ENCODE data around the gene SLC35E3. TPM values are rescaled to one million over a fixed set of nuclear protein-coding genes. Genes with fewer than 3 reads are reported as not detected.

The SLC35E3 gene
- total RNA-seq, 5 donors from 2014 or later (not counting 1 experiment from before 2014, with no cell fraction given): 6.4 to 10.8 (median 9.7) TPM

DNA sequence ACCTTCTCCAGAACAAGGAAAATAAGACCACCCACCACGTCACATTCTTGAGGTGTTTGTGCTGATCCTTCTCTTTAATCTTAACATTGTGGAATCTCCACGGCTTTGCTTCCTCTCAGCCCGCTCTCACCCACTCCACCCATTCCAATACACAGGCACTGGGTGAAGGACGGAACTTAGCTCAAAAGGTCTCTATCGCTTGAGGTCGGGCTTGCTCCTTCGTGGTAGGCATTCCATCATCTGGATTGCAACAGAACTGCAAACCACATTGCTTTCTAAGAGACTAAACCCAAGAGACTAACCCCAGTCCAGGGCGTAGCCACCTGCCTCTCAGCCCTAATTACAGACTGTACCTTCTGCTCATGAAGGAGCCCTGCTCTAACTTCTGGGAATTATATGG lies 38.0 kb downstream of the SLC35E3 start:
- Mint-ChIP-seq H3K36me3 (peaks cover 19% of the 10 kb centered on the region), H3K4me3 (no peak overlapping the region), H3K27ac (no peak overlapping the region), H3K4me1 (no peaks in the 10 kb centered on the region), H3K9me3 (no peaks in the 10 kb centered on the region), H3K27me3 (no peaks in the 10 kb centered on the region)
- no peaks in the 10 kb centered on the region for H3K9me3 ChIP-seq
- ATAC-seq (replicated peaks in 1 of 4) (no peak), DNase-seq (peak in 1 of 35 experiments; percentile 12)
- no peaks in the 10 kb centered on the region for H3K27me3 ChIP-seq (replicated peaks in 1 of 2; ENCODE audit: control insufficient read depth in 2 of 2, extremely low read depth in 1 of 2, insufficient read depth in 2 of 2, low read length in 1 of 2)
- WGBS (ENCODE audit: insufficient coverage): 96% methylated on average over 7 of the region's 8 CpGs
- H3K27ac ChIP-seq (ENCODE audit: low read length): no peak overlapping the region
- ChIA-PET CTCF (no interaction called here), POLR2A (no interaction called here)
- no peak overlapping the region for H3K4me3 ChIP-seq (ENCODE audit: control insufficient read depth in 1 of 2, extremely low read depth in 1 of 2, low read length in 1 of 2)
- H3K36me3 ChIP-seq (ENCODE audit: control insufficient read depth in 2 of 2, extremely low read depth in 1 of 2, insufficient read depth in 1 of 2, low read length in 1 of 2): no peaks in the 10 kb centered on the region
- no peaks in the 10 kb centered on the region for H3K4me1 ChIP-seq (ENCODE audit: control insufficient read depth in 1 of 2, extremely low read depth in 1 of 2, insufficient read depth in 2 of 2, low read length in 2 of 2)

DNA sequence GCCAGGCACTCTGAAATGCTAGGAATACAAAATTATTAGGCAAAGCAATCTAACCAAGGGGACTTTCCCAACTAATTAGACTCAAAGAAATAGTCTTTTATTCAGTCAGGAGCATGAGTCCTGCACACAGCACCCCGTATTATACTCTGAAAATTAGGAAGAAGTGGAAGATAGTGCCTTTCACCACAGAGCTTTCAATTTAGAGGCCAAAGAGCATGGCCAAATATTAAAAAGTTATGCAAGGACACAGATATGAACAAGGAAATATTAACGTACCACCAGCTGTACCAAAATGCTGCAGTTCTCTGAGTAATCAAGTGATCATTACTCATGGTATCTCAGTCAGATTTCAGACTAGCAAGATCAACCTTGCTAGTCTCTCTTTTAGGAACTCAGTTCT lies 39.4 kb downstream of the SLC35E3 start:
- ChIA-PET CTCF (interaction anchor here in 1 of 2 donors (0.9 kb wide), 1 partner anchor 432 kb away, joined by 3 read pairs; no protein-coding TSS in a partner anchor), POLR2A (no interaction called here)
- Mint-ChIP-seq H3K36me3 (peaks cover 16% of the 10 kb centered on the region), H3K27ac (no peak overlapping the region), H3K4me1 (no peaks in the 10 kb centered on the region), H3K27me3 (no peaks in the 10 kb centered on the region), H3K4me3 (no peak overlapping the region), H3K9me3 (no peaks in the 10 kb centered on the region)
- Histone ChIP-seq H3K9me3 (no peaks in the 10 kb centered on the region), H3K36me3 (ENCODE audit: control insufficient read depth in 2 of 2, extremely low read depth in 1 of 2, insufficient read depth in 1 of 2, low read length in 1 of 2) (no peaks in the 10 kb centered on the region), H3K27me3 (replicated peaks in 1 of 2; ENCODE audit: control insufficient read depth in 2 of 2, extremely low read depth in 1 of 2, insufficient read depth in 2 of 2, low read length in 1 of 2) (no peaks in the 10 kb centered on the region), H3K4me1 (ENCODE audit: control insufficient read depth in 1 of 2, extremely low read depth in 1 of 2, insufficient read depth in 2 of 2, low read length in 2 of 2) (no peaks in the 10 kb centered on the region), H3K4me3 (ENCODE audit: control insufficient read depth in 1 of 2, extremely low read depth in 1 of 2, low read length in 1 of 2) (no peak overlapping the region), H3K27ac (ENCODE audit: low read length) (no peak overlapping the region)
- ATAC-seq (replicated peaks in 1 of 4) (no peak), DNase-seq (no peak)
- 100% methylated on average over 1 of the region's 2 CpGs for WGBS (ENCODE audit: insufficient coverage)

DNA sequence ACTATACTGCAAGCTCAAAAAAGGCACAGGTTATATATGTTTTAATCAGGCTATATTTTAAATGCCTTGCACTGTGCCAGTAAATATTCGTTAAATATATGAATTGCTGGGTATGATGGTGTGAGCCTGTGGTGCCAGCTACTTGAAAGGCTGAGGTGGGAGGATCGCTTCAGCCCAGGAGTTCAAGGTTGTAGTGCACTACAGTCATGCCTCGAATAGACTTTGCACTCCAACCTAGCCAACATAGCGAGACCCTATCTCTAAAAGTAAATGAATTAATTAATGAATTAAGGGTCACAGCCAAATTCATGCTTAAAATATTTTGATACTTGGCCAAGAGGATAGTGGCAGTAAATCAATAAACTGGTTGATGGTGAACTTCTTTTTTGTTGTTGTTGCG lies 39.8 kb downstream of the SLC35E3 start:
- ChIA-PET CTCF (interaction anchor here in 1 of 2 donors (0.9 kb wide), 1 partner anchor 433 kb away, joined by 3 read pairs; no protein-coding TSS in a partner anchor), POLR2A (no interaction called here)
- H3K9me3 ChIP-seq: no peaks in the 10 kb centered on the region
- no peaks in the 10 kb centered on the region for H3K27me3 ChIP-seq (replicated peaks in 1 of 2; ENCODE audit: control insufficient read depth in 2 of 2, extremely low read depth in 1 of 2, insufficient read depth in 2 of 2, low read length in 1 of 2)
- Mint-ChIP-seq H3K4me1 (no peaks in the 10 kb centered on the region), H3K27ac (no peak overlapping the region), H3K9me3 (no peaks in the 10 kb centered on the region), H3K36me3 (peaks cover 15% of the 10 kb centered on the region), H3K4me3 (no peak overlapping the region), H3K27me3 (no peaks in the 10 kb centered on the region)
- H3K36me3 ChIP-seq (ENCODE audit: control insufficient read depth in 2 of 2, extremely low read depth in 1 of 2, insufficient read depth in 1 of 2, low read length in 1 of 2): no peaks in the 10 kb centered on the region
- H3K4me3 ChIP-seq (ENCODE audit: control insufficient read depth in 1 of 2, extremely low read depth in 1 of 2, low read length in 1 of 2): no peak overlapping the region
- no peak overlapping the region for H3K27ac ChIP-seq (ENCODE audit: low read length)
- no CpG with 5 or more reads among the region's 5 CpGs for WGBS (ENCODE audit: insufficient coverage)
- no peaks in the 10 kb centered on the region for H3K4me1 ChIP-seq (ENCODE audit: control insufficient read depth in 1 of 2, extremely low read depth in 1 of 2, insufficient read depth in 2 of 2, low read length in 2 of 2)
- ATAC-seq (replicated peaks in 1 of 4) (no peak), DNase-seq (no peak)

DNA sequence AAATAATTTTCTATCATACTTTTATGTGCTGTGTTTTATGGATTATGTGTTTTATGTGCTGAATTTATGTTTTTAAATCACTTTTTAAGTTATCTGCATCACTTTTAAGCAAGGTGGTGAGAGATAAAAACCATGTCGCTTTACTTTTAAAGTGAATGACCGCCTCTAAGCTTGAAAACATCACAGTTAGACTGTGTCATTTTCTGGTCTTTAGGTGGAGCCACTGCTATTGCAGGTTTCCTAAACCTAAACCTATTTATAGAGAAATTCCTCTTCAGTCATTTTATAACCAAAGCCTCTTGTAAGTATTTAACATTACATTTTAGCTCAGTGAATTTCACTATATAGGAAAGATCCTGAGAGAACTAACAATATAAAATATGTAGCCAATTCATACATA lies 41.0 kb downstream of the SLC35E3 start:
- Histone ChIP-seq H3K36me3 (ENCODE audit: control insufficient read depth in 2 of 2, extremely low read depth in 1 of 2, insufficient read depth in 1 of 2, low read length in 1 of 2) (no peaks in the 10 kb centered on the region), H3K4me3 (ENCODE audit: control insufficient read depth in 1 of 2, extremely low read depth in 1 of 2, low read length in 1 of 2) (no peak overlapping the region), H3K9me3 (no peaks in the 10 kb centered on the region), H3K4me1 (ENCODE audit: control insufficient read depth in 1 of 2, extremely low read depth in 1 of 2, insufficient read depth in 2 of 2, low read length in 2 of 2) (no peaks in the 10 kb centered on the region), H3K27me3 (replicated peaks in 1 of 2; ENCODE audit: control insufficient read depth in 2 of 2, extremely low read depth in 1 of 2, insufficient read depth in 2 of 2, low read length in 1 of 2) (no peaks in the 10 kb centered on the region), H3K27ac (ENCODE audit: low read length) (no peak overlapping the region)
- Mint-ChIP-seq H3K4me1 (no peaks in the 10 kb centered on the region), H3K4me3 (no peak overlapping the region), H3K27me3 (no peaks in the 10 kb centered on the region), H3K36me3 (peaks cover 10% of the 10 kb centered on the region), H3K9me3 (no peaks in the 10 kb centered on the region), H3K27ac (no peak overlapping the region)
- ATAC-seq (replicated peaks in 1 of 4) (no peak), DNase-seq (no peak)
- ChIA-PET POLR2A (no interaction called here), CTCF (no interaction called here)
- WGBS (ENCODE audit: insufficient coverage): no CpG with 5 or more reads among the region's 2 CpGs

DNA sequence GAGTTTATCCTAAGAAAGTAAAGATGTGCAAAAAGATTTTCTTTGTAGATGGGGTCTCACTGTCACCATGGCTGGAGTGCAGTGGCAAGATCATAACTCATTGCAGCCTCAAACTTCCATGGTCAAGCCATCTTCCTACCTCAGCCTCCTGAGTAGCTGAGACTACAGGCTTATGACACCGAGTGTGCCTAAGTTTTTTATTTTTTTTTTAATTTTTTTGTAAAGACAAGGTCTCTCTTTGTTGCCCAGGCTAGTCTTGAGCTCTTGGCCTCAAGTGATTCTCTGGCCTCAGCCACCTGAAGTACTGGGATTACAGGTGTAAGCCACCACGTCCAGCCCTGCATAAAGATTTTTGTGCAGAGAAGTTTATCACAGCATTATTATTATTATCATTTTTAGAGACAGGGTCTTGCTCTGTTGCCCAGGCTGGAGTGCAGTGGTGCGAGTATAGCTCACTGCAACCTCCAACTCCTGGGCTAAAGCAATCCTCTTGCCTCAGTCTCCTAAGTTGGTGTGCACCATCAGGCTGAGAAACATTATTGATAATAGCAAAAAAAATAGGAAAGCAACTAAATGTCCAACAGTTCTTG lies 42.7 kb downstream of the SLC35E3 start:
- no peak overlapping the region for H3K27ac Mint-ChIP-seq
- H3K9me3 ChIP-seq: no peaks in the 10 kb centered on the region
- H3K27me3 ChIP-seq (replicated peaks in 1 of 2; ENCODE audit: control insufficient read depth in 2 of 2, extremely low read depth in 1 of 2, insufficient read depth in 2 of 2, low read length in 1 of 2): no peaks in the 10 kb centered on the region
- H3K4me3 Mint-ChIP-seq: no peak overlapping the region
- no CpG with 5 or more reads among the region's 3 CpGs for WGBS (ENCODE audit: insufficient coverage)
- ATAC-seq (replicated peaks in 1 of 4) (no peak), DNase-seq (no peak)
- H3K4me1 ChIP-seq (ENCODE audit: control insufficient read depth in 1 of 2, extremely low read depth in 1 of 2, insufficient read depth in 2 of 2, low read length in 2 of 2): no peaks in the 10 kb centered on the region
- no peak overlapping the region for H3K4me3 ChIP-seq (ENCODE audit: control insufficient read depth in 1 of 2, extremely low read depth in 1 of 2, low read length in 1 of 2)
- H3K4me1 Mint-ChIP-seq: peaks cover 0 to 5% (median 0%) of the 10 kb centered on the region in 3 donors
- POLR2A ChIA-PET: no interaction called here
- H3K27ac ChIP-seq (ENCODE audit: low read length): no peak overlapping the region
- H3K27me3 Mint-ChIP-seq: no peaks in the 10 kb centered on the region
- CTCF ChIA-PET: no interaction called here
- H3K9me3 Mint-ChIP-seq: no peaks in the 10 kb centered on the region
- peaks cover 6% of the 10 kb centered on the region for H3K36me3 Mint-ChIP-seq
- no peaks in the 10 kb centered on the region for H3K36me3 ChIP-seq (ENCODE audit: control insufficient read depth in 2 of 2, extremely low read depth in 1 of 2, insufficient read depth in 1 of 2, low read length in 1 of 2)

DNA sequence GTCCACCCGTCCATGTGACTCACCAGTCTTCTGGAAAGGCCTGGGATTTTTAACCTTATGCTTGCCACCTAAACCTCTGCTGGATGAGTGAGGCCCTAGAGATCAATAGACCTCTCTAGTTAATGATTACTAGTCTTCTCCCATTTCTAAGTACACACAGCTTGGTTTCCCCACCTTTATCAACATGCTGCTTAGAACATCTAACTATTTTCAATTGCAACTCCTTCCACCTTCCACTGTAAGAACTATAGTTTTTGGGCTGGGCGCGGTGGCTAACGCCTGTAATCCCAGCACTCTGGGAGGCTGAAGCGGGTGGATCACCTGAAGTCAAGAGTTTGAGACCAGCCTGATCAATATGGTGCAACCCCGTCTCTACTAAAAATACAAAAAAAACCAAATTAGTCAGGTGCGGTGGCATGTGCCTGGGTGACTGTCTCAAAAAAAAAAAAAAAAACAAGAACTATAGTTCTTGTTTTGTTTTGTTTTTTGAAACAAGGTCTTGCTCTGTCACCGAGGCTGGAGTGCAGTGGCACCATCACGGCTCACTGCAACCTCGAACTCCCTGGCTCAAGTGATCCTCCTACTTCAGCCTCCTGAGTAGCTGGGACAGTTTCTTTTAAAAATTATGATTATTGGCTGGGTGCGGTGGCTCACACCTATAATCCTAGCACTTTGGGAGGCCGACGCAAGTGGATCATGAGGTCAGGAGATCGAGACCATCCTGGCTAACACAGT lies 43.3 kb downstream of the SLC35E3 start:
- no peaks in the 10 kb centered on the region for H3K4me1 ChIP-seq (ENCODE audit: control insufficient read depth in 1 of 2, extremely low read depth in 1 of 2, insufficient read depth in 2 of 2, low read length in 2 of 2)
- CTCF ChIA-PET: no interaction called here
- no peaks in the 10 kb centered on the region for H3K27me3 Mint-ChIP-seq
- H3K4me1 Mint-ChIP-seq: peaks cover 0 to 5% (median 0%) of the 10 kb centered on the region in 3 donors
- no peak overlapping the region for H3K4me3 ChIP-seq (ENCODE audit: control insufficient read depth in 1 of 2, extremely low read depth in 1 of 2, low read length in 1 of 2)
- WGBS (ENCODE audit: insufficient coverage): 100% methylated on average over 4 of the region's 14 CpGs
- no peak for DNase-seq
- no peaks in the 10 kb centered on the region for H3K9me3 ChIP-seq
- no peak overlapping the region for H3K27ac ChIP-seq (ENCODE audit: low read length)
- H3K27ac Mint-ChIP-seq: no peak overlapping the region
- peaks cover 2% of the 10 kb centered on the region for H3K36me3 Mint-ChIP-seq
- POLR2A ChIA-PET: no interaction called here
- no peaks in the 10 kb centered on the region for H3K9me3 Mint-ChIP-seq
- no peak overlapping the region for H3K4me3 Mint-ChIP-seq
- no peak for ATAC-seq (replicated peaks in 1 of 4)
- H3K36me3 ChIP-seq (ENCODE audit: control insufficient read depth in 2 of 2, extremely low read depth in 1 of 2, insufficient read depth in 1 of 2, low read length in 1 of 2): no peaks in the 10 kb centered on the region
- no peaks in the 10 kb centered on the region for H3K27me3 ChIP-seq (replicated peaks in 1 of 2; ENCODE audit: control insufficient read depth in 2 of 2, extremely low read depth in 1 of 2, insufficient read depth in 2 of 2, low read length in 1 of 2)
